HL-60 (cell line): Measurements from ENCODE around the gene RNASE13.

Experiments
- DNase-seq, 2 experiments: peaks; one replicate each; pipeline ENCODE4 v3.0.0-alpha.2; 2010 to 2020; ENCODE audit warnings: low read depth in 1 of 2, low spot score in 1 of 2
- H3K27ac ChIP-seq: fragments of 250-450 bp; sonication (Bioruptor Pico); replicated peaks from 2 replicates; pipeline ENCODE4 v1.5.1; 2020; ENCODE audit warnings: mild to moderate bottlenecking, moderate library complexity
- H3K27me3 ChIP-seq: fragments of 250-450 bp; sonication (Bioruptor Pico); 2 replicates; pipeline ENCODE4 v1.5.1; 2021; ENCODE audit warnings: mild to moderate bottlenecking, moderate library complexity; ENCODE audit not compliant: insufficient read depth, poor library complexity, severe bottlenecking
- H3K4me3 ChIP-seq: replicated peaks from 2 replicates; pipeline ENCODE4 v1.5.1; 2011; ENCODE audit warnings: mild to moderate bottlenecking, control low read depth, low read length; ENCODE audit not compliant: insufficient read depth
- GABPA ChIP-seq: IDR thresholded peaks from 2 replicates; pipeline ENCODE4 v1.6.1; 2012; ENCODE audit warnings: low read depth
- POLR2AphosphoS5 ChIP-seq: IDR thresholded peaks from 2 replicates; pipeline ENCODE4 v1.6.1; 2012; ENCODE audit warnings: low read depth
- REST ChIP-seq: IDR thresholded peaks from 2 replicates; pipeline ENCODE4 v1.6.1; 2012; ENCODE audit warnings: low read depth; ENCODE audit not compliant: insufficient replicate concordance
- SPI1 ChIP-seq: IDR thresholded peaks from 2 replicates; pipeline ENCODE4 v1.6.1; 2012; ENCODE audit warnings: low read depth, mild to moderate bottlenecking, borderline replicate concordance
- TF ChIP-seq, protein P1 (sequence below): IDR thresholded peaks from one replicate; pipeline ENCODE4 v1.5.1; 2011; ENCODE audit warnings: low read length, control low read depth, inconsistent platforms; ENCODE audit not compliant: insufficient read depth

Gene RNASE13

GRCh38 chr14:21048638-21049037 is 14.0 kb upstream of the RNASE13 start:
- no peak for DNase-seq
- no peak overlapping the region for H3K4me3 ChIP-seq
- no peak for TF ChIP-seq GABPA
- TF ChIP-seq, protein P1, sequence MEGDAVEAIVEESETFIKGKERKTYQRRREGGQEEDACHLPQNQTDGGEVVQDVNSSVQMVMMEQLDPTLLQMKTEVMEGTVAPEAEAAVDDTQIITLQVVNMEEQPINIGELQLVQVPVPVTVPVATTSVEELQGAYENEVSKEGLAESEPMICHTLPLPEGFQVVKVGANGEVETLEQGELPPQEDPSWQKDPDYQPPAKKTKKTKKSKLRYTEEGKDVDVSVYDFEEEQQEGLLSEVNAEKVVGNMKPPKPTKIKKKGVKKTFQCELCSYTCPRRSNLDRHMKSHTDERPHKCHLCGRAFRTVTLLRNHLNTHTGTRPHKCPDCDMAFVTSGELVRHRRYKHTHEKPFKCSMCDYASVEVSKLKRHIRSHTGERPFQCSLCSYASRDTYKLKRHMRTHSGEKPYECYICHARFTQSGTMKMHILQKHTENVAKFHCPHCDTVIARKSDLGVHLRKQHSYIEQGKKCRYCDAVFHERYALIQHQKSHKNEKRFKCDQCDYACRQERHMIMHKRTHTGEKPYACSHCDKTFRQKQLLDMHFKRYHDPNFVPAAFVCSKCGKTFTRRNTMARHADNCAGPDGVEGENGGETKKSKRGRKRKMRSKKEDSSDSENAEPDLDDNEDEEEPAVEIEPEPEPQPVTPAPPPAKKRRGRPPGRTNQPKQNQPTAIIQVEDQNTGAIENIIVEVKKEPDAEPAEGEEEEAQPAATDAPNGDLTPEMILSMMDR: no peak
- no peak for TF ChIP-seq REST
- no peak for TF ChIP-seq SPI1
- no peak for TF ChIP-seq POLR2AphosphoS5

GRCh38 chr14:21047378-21047781 is 12.8 kb upstream of the RNASE13 start:
- no peak overlapping the region for H3K4me3 ChIP-seq
- H3K27ac ChIP-seq: no peak overlapping the region
- TF ChIP-seq, protein P1: no peak
- no peak for TF ChIP-seq REST
- TF ChIP-seq POLR2AphosphoS5: no peak
- TF ChIP-seq GABPA: no peak
- no peak for DNase-seq
- no peaks in the 10 kb centered on the region for H3K27me3 ChIP-seq

More at GRCh38 chr14:21048638-21049037, 14.0 kb upstream of the RNASE13 start:
- Histone ChIP-seq H3K27ac (no peak overlapping the region), H3K27me3 (no peaks in the 10 kb centered on the region)

DNA sequence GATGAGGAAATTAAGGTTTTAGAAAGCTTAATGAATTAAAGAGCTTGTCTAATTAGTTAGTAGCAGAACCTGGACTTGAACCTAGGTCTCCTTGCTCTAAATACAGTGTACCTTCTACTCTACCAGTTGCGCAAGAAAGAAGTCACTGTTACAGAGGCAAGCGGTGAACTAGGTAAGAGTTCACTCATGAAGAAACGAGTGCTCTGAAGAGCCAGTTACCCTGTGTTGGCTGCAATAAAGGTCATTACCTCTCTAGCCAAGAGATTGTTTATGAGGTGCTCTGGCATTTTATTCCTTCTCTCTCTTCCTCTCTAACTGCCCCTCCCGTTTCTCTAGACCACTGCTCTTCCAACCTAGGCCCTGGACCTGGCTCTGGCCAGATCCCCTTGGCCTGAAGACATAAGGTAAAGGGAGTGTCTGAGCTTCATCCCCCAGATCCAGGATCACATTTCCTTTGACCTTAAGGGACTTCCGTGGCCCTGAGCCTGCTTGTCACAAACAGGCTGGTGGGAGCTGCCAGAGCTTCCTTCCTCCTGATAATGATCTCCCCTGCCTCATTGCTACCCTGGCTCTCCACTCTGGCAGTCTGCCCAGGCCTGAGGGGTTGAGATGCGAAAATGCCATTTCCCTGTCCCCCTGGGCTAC is 9.5 kb upstream of the RNASE13 start:
- DNase-seq: peak in 1 of 2 experiments; percentile 50
- H3K27ac ChIP-seq: no peak overlapping the region
- TF ChIP-seq POLR2AphosphoS5 (no peak), REST (no peak), SPI1 (no peak)
- TF ChIP-seq, protein P1: no peak
- H3K4me3 ChIP-seq: no peak overlapping the region
- no peaks in the 10 kb centered on the region for H3K27me3 ChIP-seq
